Keratinocyte (primary cell): ENCODE data around the gene LDB2. TPM values are rescaled to one million over a fixed set of nuclear protein-coding genes. Genes with fewer than 3 reads are reported as not detected.
"Not testable (repeated sequence)": the region's sequence is repeated elsewhere in the genome, so short reads cannot be mapped to it uniquely, and the experiment has no call there.

Experiments used
- DNase-seq: peaks from one replicate; pipeline ENCODE4 v3.0.0-alpha.2; 2011; ENCODE audit warnings: low read depth, missing footprints, low spot score
- FAIRE-seq: peaks from 2 replicates; lab custom pipeline; 2011; peaks lifted over from hg19 to GRCh38; lab: Jason Lieb, UNC
- H2AFZ ChIP-seq: 2 replicates; pipeline ENCODE4 v1.6.0; 2012; ENCODE audit warnings: low read length, control low read depth, inconsistent platforms; ENCODE audit not compliant: control insufficient read depth
- H3K27ac ChIP-seq: 2 replicates; pipeline ENCODE4 v1.5.1; 2011; ENCODE audit warnings: low read length; ENCODE audit not compliant: control insufficient read depth, insufficient read depth
- H3K27me3 ChIP-seq: 3 replicates; pipeline ENCODE4 v1.6.0; 2011; ENCODE audit warnings: low read length; ENCODE audit not compliant: control insufficient read depth, insufficient read depth; ENCODE audit errors: extremely low read depth
- H3K36me3 ChIP-seq, 2 experiments: 2 replicates in 1 of 2; 3 replicates in 1 of 2; pipeline ENCODE4 v1.5.1; 2011; ENCODE audit warnings: low read length in 2 of 2, mild to moderate bottlenecking in 1 of 2; ENCODE audit not compliant: control insufficient read depth in 2 of 2, insufficient read depth in 2 of 2; ENCODE audit errors: extremely low read depth in 1 of 2
- H3K4me1 ChIP-seq: 3 replicates; pipeline ENCODE4 v1.5.1; 2011; ENCODE audit warnings: low read length; ENCODE audit not compliant: control insufficient read depth, insufficient read depth; ENCODE audit errors: extremely low read depth
- H3K4me2 ChIP-seq: 3 replicates; pipeline ENCODE4 v1.6.0; 2011; ENCODE audit warnings: low read depth, low read length; ENCODE audit not compliant: control insufficient read depth, insufficient read depth; ENCODE audit errors: extremely low read depth
- H3K4me3 ChIP-seq, 3 experiments: fragments of 200-600 bp in 1 of 3; sonication (generic) in 1 of 3; 2 replicates in 2 of 3; 3 replicates in 1 of 3; pipeline ENCODE4 v1.5.1; 2011 to 2016; ENCODE audit warnings: low read length in 3 of 3, mild to moderate bottlenecking in 3 of 3, control low read depth in 2 of 3, inconsistent platforms in 1 of 3, low read depth in 1 of 3, mixed read lengths in 1 of 3, mixed run types in 1 of 3, moderate library complexity in 1 of 3; ENCODE audit not compliant: control insufficient read depth in 2 of 3, insufficient read depth in 2 of 3; ENCODE audit errors: extremely low read depth in 1 of 3
- H3K79me2 ChIP-seq: 2 replicates; pipeline ENCODE4 v1.6.0; 2012; ENCODE audit warnings: low read length; ENCODE audit not compliant: control insufficient read depth, insufficient read depth
- H3K9ac ChIP-seq: 3 replicates; pipeline ENCODE4 v1.6.0; 2011; ENCODE audit warnings: low read length; ENCODE audit not compliant: control insufficient read depth, insufficient read depth; ENCODE audit errors: extremely low read depth
- H3K9me1 ChIP-seq: 3 replicates; pipeline ENCODE4 v1.6.0; 2011; ENCODE audit warnings: low read length; ENCODE audit not compliant: control insufficient read depth, insufficient read depth; ENCODE audit errors: extremely low read depth
- H3K9me3 ChIP-seq: 2 replicates; pipeline ENCODE4 v1.5.1; 2012; ENCODE audit warnings: low read depth, low read length; ENCODE audit not compliant: control insufficient read depth
- H4K20me1 ChIP-seq: 3 replicates; pipeline ENCODE4 v1.6.0; 2011; ENCODE audit warnings: low read length; ENCODE audit not compliant: control insufficient read depth, insufficient read depth; ENCODE audit errors: extremely low read depth
- CTCF ChIP-seq, 3 experiments: IDR thresholded peaks in 1 of 3; conservative IDR thresholded peaks in 1 of 3; optimal IDR thresholded peaks in 1 of 3; 2 replicates in 2 of 3; 3 replicates in 1 of 3; pipeline versions ENCODE3 to v1.5.1; 2011; ENCODE audit warnings: low read length in 3 of 3, mild to moderate bottlenecking in 3 of 3, moderate library complexity in 2 of 3, control low read depth in 1 of 3, inconsistent platforms in 1 of 3; ENCODE audit not compliant: insufficient read depth in 2 of 3; ENCODE audit errors: extremely low read depth in 1 of 3
- EZH2 ChIP-seq: IDR thresholded peaks from one replicate; pipeline ENCODE4 v1.6.1; 2012; ENCODE audit warnings: inconsistent platforms, mild to moderate bottlenecking, low read length, moderate library complexity
- dilution Hi-C: fragments of 300-500 bp; cut with MboI; formaldehyde crosslinking; loops from one replicate; pipeline ENCODE4 v1.7.0; 2020; ENCODE audit warnings: low sequenced_read_pairs; ENCODE audit not compliant: extremely low pct_ligation_motif_present
- polyA plus RNA-seq, 5 experiments: library from polyadenylated mRNA; depleted of rRNA in 3 of 5; stranded (reverse) in 3 of 5; stranded (forward) in 1 of 5; unstranded in 1 of 5; fragments of >200 nt; gene quantifications; 1 replicate in 1 of 5; 2 replicates in 3 of 5; 3 replicates in 1 of 5; pipeline versions ENCODE4 v1.2.1 to v1.2.3, GENCODE V29; 2011 to 2012; ENCODE audit warnings: missing spikeins in 2 of 5, low read depth in 1 of 5, low replicate concordance in 1 of 5

The LDB2 gene
- polyA plus RNA-seq, 1 donor (not counting 4 experiments of a cell fraction or from before 2014, with no cell fraction given): not detected

- Histone ChIP-seq H3K9ac (no peak overlapping the region), H3K9me1 (no peaks in the 10 kb centered on the region), H3K27me3 (no peaks in the 10 kb centered on the region), H3K27ac (no peak overlapping the region), H3K79me2 (no peaks in the 10 kb centered on the region), H2AFZ (no peak overlapping the region), H4K20me1 (no peaks in the 10 kb centered on the region), H3K4me2 (no peak overlapping the region), H3K4me1 (no peaks in the 10 kb centered on the region), H3K36me3 (no peaks in the 10 kb centered on the region), H3K4me3 (no peak overlapping the region), H3K9me3 (no peaks in the 10 kb centered on the region)
- DNase-seq (no peak), FAIRE-seq (no peak)
- dilution Hi-C loops: no loop called here
- no peak for TF ChIP-seq EZH2
- TF ChIP-seq CTCF (optimal IDR thresholded peaks at IDR 0.05 in 1 of 3, IDR thresholded peaks at IDR 0.05 in 1 of 3, conservative IDR thresholded peaks at IDR 0.05 in 1 of 3; ENCODE audit: extremely low read depth in 1 of 3, insufficient read depth in 2 of 3, low read length in 3 of 3): no peak
These were observed 33.2 kb upstream of the LDB2 start for GRCh38 chr4:16931339-16932305.

- no peak overlapping the region for H3K9ac ChIP-seq
- no peak overlapping the region for H3K4me2 ChIP-seq
- no peak overlapping the region for H2AFZ ChIP-seq
- no peak for TF ChIP-seq EZH2
- no peak for TF ChIP-seq CTCF (optimal IDR thresholded peaks at IDR 0.05 in 1 of 3, IDR thresholded peaks at IDR 0.05 in 1 of 3, conservative IDR thresholded peaks at IDR 0.05 in 1 of 3; ENCODE audit: extremely low read depth in 1 of 3, insufficient read depth in 2 of 3, low read length in 3 of 3)
- H3K4me3 ChIP-seq: no peak overlapping the region
- H3K36me3 ChIP-seq: no peaks in the 10 kb centered on the region
- no peaks in the 10 kb centered on the region for H3K79me2 ChIP-seq
- no peaks in the 10 kb centered on the region for H3K4me1 ChIP-seq
- H3K27ac ChIP-seq: no peak overlapping the region
- H3K27me3 ChIP-seq: no peaks in the 10 kb centered on the region
- DNase-seq (no peak), FAIRE-seq (no peak)
- no peaks in the 10 kb centered on the region for H3K9me1 ChIP-seq
- dilution Hi-C loops: no loop called here
- H4K20me1 ChIP-seq: no peaks in the 10 kb centered on the region
- H3K9me3 ChIP-seq: no peaks in the 10 kb centered on the region
These were observed 27.8 kb upstream of the LDB2 start for GRCh38 chr4:16926214-16926613.

GRCh38 chr4:16918716-16919115 is 20.3 kb upstream of the LDB2 start:
- H3K9me1 ChIP-seq, H2AFZ ChIP-seq, H3K9me3 ChIP-seq, H3K4me2 ChIP-seq, H3K9ac ChIP-seq, FAIRE-seq, H4K20me1 ChIP-seq, H3K27me3 ChIP-seq, H3K36me3 ChIP-seq, H3K79me2 ChIP-seq, H3K4me1 ChIP-seq, dilution Hi-C loops, H3K27ac ChIP-seq, DNase-seq, H3K4me3 ChIP-seq: not testable (repeated sequence)
